Loucy (cell line): ENCODE data around the gene KRT24.

Source experiments
- CTCF ChIP-seq: fragments of 200-600 bp; sonication (generic); conservative IDR thresholded peaks from 2 replicates; pipeline ENCODE4 v1.5.1; 2014; ENCODE audit warnings: mild to moderate bottlenecking, antibody characterized with exemption, low read length
- EZH2phosphoT487 ChIP-seq: fragments of 200-600 bp; IDR thresholded peaks from 2 replicates; pipeline ENCODE4 v1.6.1; 2018; ENCODE audit warnings: antibody characterized with exemption, mild to moderate bottlenecking, moderate library complexity, borderline replicate concordance

DNA sequence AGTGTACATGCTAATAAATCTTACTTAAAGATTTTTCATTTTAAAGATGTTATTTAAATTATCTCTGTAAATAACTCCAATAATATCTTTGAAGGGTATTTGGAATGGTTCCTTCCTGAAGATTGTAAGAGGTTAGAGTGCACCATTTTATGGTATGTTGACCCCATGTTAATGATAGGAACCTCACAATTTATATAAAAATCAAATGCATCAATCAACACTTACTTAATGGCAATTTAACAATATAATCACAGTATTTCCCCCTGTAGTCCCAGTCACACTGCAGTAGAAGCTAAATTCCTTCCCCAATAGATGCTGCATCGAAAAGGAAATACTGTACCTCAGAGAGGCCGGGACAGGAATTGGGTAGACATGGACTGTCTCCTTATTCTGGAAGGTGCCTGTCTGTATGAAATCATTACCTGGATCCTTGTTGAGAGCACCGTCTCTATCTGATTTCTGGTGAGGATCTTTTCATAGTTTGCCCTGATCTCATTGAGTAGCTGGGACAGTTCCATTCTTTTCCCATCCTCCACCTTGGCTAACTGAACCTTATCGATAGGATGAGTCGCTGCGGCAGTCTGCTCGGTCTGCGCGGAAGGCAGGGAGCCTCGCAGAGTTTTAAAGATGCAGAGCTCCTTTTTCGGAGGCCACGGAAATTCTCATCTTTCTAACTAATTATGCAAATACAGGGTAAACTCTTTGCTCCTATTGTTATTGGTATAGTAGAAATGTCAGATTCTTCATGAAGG, 38.8 kb downstream of the KRT24 start, which contains the start of gene KRT222:
- no peak for TF ChIP-seq CTCF
- TF ChIP-seq EZH2phosphoT487, result no peak
